Activated naive CD4-positive, alpha-beta T cell treated with anti-CD3 and anti-CD28 coated beads, Interleukin-2, amount 50 U/mL, for 16 hours (primary cell): Measurements from ENCODE around the gene TCEANC2.
"Not testable (repeated sequence)": the region's sequence is repeated elsewhere in the genome, so short reads cannot be mapped to it uniquely, and the experiment has no call there.

Experiments used
- DNase-seq: peaks from one replicate; pipeline ENCODE4 v3.0.0-alpha.2; 2020

The TCEANC2 gene

DNA sequence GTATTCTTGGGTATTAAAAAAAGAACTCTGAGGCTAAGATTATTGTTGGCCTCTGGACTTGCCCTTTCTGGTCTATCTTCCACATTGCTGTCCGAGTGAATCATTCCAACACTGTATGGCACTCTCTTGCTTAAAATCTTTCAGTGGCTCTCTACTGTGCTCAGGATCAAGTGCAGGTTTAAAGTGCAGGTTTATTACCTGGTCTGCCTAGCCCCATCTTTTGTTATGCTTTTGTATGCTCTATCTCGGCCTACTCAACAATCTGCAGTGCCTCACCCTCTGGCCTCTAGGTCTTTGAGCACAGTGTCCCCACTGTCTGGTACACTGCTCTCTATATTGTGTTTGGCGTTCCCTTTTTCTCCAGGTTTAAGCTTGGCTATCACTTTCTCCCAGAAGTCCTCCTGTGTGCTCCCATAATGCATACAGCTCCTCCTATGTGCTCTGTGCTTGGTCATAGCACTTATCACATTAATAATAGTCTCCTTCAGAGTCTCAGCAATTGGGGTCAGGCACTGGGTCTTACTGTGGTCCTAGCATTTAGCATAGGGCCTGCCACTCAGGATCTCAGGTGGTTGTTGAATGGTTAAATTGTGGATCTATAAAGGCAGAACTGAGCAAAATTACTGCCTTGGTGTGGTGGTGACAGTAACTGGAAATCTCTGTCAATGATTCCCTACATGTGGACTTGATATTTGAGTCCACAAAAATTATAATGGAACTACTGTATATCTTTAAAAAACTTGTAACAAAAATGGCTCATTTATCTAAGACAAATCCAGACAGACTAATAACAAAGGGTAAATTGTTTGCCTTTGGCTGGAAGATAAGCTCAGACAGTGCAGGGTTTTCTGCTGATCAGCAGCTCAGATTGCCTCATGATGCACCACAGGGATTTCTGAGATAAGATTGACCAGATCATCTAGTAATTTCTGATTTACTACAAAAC, 24.8 kb upstream of the TCEANC2 start:
- DNase-seq = no peak

- no peak for DNase-seq
Observed at GRCh38 chr1:54037476-54037875, 15.9 kb upstream of the TCEANC2 start.

DNA sequence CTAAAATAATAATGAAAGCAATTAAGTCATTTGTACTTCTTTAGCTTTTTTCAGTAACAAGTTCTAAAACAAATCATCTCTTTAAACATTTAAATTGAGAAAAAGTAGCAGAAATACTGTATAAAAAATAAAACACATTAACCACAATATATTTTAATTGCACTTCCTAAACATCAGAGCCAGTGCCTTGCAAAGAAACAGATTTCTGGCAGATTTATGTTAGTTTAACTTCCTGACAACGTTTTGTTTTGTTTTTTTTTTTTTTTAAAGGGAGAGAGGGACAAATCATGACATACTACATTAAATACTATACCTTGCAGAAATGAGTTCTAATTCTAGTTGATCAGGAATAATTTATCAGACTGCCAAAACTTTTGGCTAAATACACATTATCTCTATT, 11.6 kb upstream of the TCEANC2 start:
- DNase-seq = no peak

- DNase-seq = no peak
Observed at GRCh38 chr1:54045496-54045895, 7.9 kb upstream of the TCEANC2 start.

DNA sequence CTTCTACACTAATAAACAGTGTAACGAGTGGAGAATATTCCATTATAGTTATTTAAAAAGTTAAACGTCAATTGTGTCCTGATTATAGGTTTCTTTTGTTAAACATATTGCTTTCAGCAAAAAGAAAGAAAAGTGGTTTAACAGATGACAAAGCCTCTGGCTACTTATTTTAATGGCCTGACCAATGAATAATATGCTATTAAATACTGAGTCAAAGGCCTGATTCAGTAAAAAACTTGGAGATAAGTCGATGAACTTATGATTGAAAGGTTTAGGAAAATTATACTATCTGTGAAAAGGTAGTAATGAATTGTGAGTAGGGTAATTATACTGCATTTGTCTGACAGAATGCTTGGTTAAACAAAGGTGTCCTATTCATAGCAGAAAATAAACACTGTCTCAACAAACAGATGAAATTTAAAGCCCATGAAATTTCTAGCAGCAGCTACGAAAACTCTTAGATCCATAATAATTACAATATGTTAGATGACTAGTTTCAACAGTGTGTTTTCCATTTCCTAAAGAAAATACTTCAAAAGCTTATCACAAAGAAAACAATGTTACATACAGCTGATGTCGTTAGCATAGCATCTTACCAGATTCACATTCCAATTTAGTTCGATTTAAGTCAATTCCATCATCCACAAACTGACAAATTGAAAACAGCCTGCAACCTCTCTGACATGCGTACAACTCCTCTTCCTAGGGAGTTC, 6.6 kb upstream of the TCEANC2 start:
- no peak for DNase-seq

DNA sequence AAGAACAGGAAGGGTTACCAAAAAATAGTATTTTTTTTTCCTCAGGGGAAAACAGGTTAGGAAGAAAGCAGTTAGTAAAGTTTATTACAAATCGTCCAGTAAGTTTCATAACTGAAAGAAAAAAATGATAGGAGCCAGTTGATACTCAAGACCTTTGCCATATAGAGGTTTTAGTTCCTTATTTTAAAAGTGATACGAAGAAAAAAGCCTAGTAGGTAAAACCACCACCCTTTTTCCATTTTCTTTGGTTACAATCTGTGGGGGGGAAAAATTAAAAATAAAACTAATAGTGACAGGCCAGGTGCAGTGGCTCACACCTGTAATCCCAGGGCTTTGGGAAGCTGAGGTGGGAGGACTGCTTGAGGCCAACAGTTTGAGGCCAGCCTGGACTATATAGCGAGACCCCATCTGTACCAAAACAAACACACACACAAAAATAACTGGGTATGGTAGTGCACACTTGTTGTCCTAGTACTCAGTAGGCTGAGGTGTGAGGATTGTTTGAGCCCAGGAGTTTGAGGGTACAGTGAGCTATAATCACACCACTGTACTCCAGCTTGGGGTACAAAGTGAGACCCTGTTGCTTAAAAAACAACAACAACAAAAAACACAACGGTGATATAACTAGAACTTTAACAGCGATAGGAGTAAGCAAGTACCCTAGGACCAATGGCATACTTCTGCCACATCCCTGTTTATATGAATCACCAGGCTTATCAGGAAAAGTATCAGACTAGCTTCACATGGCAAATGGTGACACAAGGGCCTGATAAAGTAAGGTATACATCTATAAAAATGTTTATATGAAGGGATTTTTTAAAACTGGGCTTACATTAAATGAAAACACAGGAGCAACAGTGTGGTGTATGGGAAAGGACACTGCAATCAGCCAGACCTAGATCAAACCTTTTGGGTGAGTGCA, 5.8 kb upstream of the TCEANC2 start:
- no peak for DNase-seq

DNA sequence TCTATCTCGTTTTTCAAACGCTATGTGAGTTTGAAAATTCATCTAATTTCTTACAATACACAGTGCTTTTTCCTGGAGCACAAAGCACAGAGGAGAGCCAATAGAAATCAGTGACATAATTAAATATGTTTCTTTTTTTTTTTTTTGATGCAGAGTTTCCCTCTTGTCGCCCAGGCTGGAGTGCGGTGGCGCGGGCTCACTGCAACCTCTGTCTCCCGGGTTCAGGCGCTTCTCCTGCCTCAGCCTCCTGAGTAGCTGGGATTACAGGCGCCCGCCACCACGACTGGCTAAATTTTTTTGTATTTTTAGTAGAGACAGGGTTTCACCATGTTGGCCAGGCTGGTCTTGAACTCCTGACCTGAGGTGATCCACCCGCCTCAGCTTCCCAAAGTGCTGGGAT, 3.0 kb upstream of the TCEANC2 start:
- not testable (repeated sequence) for DNase-seq

GRCh38 chr1:54051933-54052430, 1.4 kb upstream of the TCEANC2 start:
- no peak for DNase-seq

GRCh38 chr1:54052431-54052933, 926 bp upstream of the TCEANC2 start:
- peak; percentile 17 for DNase-seq

DNA sequence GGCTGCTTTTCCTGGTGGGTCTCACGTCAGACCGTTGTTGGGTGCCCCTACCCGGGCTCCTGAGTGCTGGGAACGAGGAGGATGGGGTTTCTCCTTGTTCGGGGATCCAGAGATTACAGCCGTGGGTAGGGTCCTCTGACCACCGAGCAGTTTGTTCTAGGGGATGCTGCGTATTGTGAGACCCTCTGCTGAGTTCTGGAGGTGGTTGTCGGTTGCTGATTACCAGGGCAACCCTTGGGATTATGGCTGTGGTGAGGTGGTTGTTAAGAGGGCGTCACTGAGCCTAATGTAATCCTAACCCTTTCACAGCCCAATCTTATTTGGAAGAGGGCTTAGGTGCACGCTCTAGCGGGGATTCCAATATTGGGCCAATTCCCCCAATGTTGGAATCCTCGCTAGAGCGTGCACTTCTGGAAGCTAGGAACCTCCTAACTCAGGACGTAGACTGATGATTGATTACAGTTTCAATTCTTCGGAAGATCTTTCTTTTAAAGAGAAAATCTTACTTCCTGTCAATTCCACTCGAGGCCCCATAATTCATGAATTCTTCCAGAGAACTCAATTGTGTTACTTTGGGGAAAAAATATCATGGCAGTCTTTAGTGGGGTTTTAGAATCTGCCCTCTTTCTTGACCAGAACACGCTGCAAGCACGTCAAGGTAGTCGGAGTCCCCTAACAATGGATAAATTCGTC, 483 bp downstream of the TCEANC2 start:
- no peak for DNase-seq

GRCh38 chr1:54054438-54054749, 986 bp downstream of the TCEANC2 start:
- no peak for DNase-seq

- DNase-seq = no peak
Observed at GRCh38 chr1:54064299-54064698, 10.9 kb downstream of the TCEANC2 start.

DNA sequence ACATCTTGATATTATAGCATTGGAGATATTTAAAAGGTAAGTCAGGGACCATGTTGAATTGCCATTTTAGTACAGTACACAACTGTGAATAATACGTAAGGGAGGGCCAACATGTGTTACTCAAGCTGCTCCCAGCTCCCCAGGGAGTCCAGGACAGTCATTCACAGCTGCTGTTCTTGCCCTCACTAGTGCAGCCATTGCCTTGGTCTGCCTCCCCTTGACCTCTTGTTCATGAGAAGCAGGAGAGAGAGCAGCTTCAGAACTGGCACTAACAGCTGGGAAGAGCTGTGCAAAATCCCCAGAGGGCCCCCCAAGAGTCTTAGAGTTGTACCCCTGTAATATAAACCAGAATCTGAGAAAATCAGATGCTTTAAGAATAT, 16.4 kb downstream of the TCEANC2 start:
- no peak for DNase-seq

DNA sequence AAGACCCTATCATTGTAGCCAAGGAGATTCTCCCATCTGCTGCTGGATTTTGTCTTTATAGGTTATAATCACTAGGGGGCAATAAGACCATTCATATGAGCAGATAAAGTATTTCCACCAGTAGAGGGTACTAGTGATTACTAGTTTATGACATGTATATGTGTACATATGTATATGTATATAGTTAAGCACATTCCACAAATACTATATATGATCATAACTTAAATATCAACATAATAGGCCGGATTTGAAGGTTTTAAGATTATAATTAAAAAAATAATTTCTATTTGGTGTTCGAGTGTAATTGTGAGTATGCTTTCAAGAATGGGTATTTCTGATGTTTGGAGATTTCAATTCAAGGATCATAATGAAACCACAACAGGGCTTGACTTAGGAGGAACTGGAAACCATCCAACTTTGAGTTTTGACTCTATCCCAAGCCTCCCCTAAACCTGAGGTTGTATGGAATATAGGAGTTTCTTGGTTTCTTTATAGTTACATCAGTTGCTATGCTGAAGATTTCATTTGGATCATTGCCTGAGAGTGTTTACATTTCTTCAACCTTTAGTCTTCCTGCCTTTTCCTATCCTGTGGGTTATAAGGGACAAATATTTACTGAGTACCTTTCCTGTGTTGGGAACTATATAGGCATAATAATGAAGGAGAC, 16.9 kb downstream of the TCEANC2 start:
- DNase-seq = no peak

GRCh38 chr1:54077359-54077758, 24.0 kb downstream of the TCEANC2 start:
- DNase-seq = no peak

GRCh38 chr1:54080598-54081049, 27.2 kb downstream of the TCEANC2 start:
- no peak for DNase-seq

GRCh38 chr1:54081306-54082270, 28.2 kb downstream of the TCEANC2 start:
- peak; percentile 57 for DNase-seq

DNA sequence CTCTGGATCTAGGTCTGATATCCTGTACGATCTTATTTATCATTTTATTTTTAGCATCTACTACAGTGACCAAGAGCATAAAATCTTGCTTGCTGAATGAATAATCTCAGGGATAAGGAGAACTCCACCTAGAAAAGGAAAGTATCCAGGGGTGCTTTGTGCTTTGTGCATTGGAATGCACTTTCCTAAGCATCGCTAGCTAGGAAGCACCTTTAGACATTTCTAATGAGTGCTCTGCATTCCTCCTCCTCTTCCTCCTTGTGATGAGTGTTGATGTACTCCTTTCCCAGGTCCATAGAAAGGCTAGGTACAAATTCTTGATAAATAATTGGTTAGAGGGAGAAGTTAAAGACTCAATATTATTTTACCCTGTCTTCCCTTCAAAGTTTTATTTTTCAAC, 31.4 kb downstream of the TCEANC2 start:
- no peak for DNase-seq

DNA sequence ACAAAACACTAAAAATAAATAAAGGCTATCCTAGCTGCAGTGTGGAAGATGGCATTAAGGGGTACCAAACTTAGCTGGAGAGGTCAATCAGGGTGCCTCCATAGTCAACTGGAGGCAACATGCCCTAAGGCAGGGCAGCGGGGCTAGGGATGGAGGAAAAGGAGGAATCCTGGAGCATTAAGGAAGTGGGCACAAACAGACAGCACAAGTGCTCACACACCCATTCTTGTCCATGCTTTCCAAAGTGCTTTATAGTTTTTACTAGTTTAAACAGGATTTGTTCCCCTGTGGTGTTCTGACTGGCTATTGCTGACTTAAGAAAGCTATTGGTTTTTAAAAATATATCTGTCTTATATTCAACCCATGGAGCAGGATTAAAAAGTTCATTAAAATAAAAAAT, 33.3 kb downstream of the TCEANC2 start:
- no peak for DNase-seq

GRCh38 chr1:54088385-54088784, 35.0 kb downstream of the TCEANC2 start:
- no peak for DNase-seq
